Naive thymus-derived CD8-positive, alpha-beta T cell (primary cell): ENCODE results near the gene TAOK1. TPM values are rescaled to one million over a fixed set of nuclear protein-coding genes. Genes with fewer than 3 reads are reported as not detected.

ENCODE experiments used
- ATAC-seq, 2 donors: fragments of 150-1000 bp; cut with Tn5 transposase in 1 of 2; sonication (Bioruptor Pico), chemical (Tn5 transposase) in 1 of 2; 1 replicate in 1 of 2; 2 replicates in 1 of 2; pipeline ENCODE4 v1.10.0; 2021; ENCODE audit warnings: mild to moderate bottlenecking in 2 of 2, moderate library complexity in 2 of 2
- POLR2A ChIA-PET: fragments of 350-600 bp; sonication (Branson Sonifier 250); formaldehyde crosslinking; loops from one replicate; lab custom pipeline; 2021; ENCODE audit warnings: antibody characterized with exemption; lab: Charles Lee
- DNase-seq, 10 donors: peaks; one replicate each; pipeline versions ENCODE4 v3.0.0 to v3.0.0-alpha.2; 2020 to 2022
- H3K27ac Mint-ChIP-seq, 10 donors: one replicate each; pipeline ENCODE4 v1.8.0; 2020 to 2022; ENCODE audit warnings: mild to moderate bottlenecking in 10 of 10, mixed read lengths in 10 of 10, moderate library complexity in 4 of 10, inconsistent platforms in 1 of 10
- H3K27me3 Mint-ChIP-seq, 5 donors: one replicate each; pipeline ENCODE4 v1.8.0; 2021 to 2022; ENCODE audit warnings: mixed read lengths in 5 of 5
- H3K36me3 Mint-ChIP-seq, 3 donors: one replicate each; pipeline ENCODE4 v1.8.0; 2020 to 2022; ENCODE audit warnings: mixed read lengths in 3 of 3, mild to moderate bottlenecking in 2 of 3, inconsistent platforms in 1 of 3
- H3K4me1 Mint-ChIP-seq, 4 donors: one replicate each; pipeline ENCODE4 v1.8.0; 2021 to 2022; ENCODE audit warnings: mixed read lengths in 4 of 4
- H3K4me3 Mint-ChIP-seq, 10 donors: one replicate each; pipeline ENCODE4 v1.8.0; 2020 to 2022; ENCODE audit warnings: mild to moderate bottlenecking in 10 of 10, mixed read lengths in 10 of 10, moderate library complexity in 6 of 10, inconsistent platforms in 1 of 10
- H3K9me3 Mint-ChIP-seq, 9 donors: one replicate each; pipeline ENCODE4 v1.8.0; 2020 to 2022; ENCODE audit warnings: mixed read lengths in 9 of 9, mild to moderate bottlenecking in 3 of 9, inconsistent platforms in 1 of 9, moderate library complexity in 1 of 9
- polyA plus RNA-seq, 3 donors: library from polyadenylated mRNA; unstranded; fragments of 300-500 nt; fragmentation: Illumina TruSeq; gene quantifications; one replicate each; pipeline ENCODE4 v1.2.3, GENCODE V29; 2021
- total RNA-seq, 8 experiments: library from RNA in 2 of 8; stranded (reverse) in 2 of 8; gene quantifications; one replicate each; pipeline ENCODE4 v1.2.3 and lab custom pipeline; 2021 to 2026

TAOK1 gene
- total and polyA plus RNA-seq, 5 experiments from 2014 or later: 2.4 to 63.8 (median 3.5) TPM

GRCh38 chr17:29570521-29570920, 180.4 kb downstream of the TAOK1 start:
- no peaks in the 10 kb centered on the region for H3K9me3 Mint-ChIP-seq
- H3K27ac Mint-ChIP-seq: peak overlapping the region in 6 of 10 donors; percentile 3 to 89 (median 68)

GRCh38 chr17:29571486-29571882, 181.3 kb downstream of the TAOK1 start:
- Mint-ChIP-seq H3K4me3 (no peak overlapping the region), H3K27me3 (no peaks in the 10 kb centered on the region), H3K27ac (peak overlapping the region in 2 of 10 donors; percentile 19 to 65), H3K9me3 (no peaks in the 10 kb centered on the region), H3K36me3 (peaks cover 0 to 27% (median 2%) of the 10 kb centered on the region in 3 donors), H3K4me1 (peaks cover 17 to 41% (median 21%) of the 10 kb centered on the region in 4 donors)
- DNase-seq (no peak), ATAC-seq (no peak)
- POLR2A ChIA-PET: interaction anchor here (1.4 to 7.2 kb wide), 2 partner anchors 8 to 44 kb away, joined by 4 to 70 read pairs; no protein-coding TSS in a partner anchor

More at GRCh38 chr17:29570521-29570920, 180.4 kb downstream of the TAOK1 start:
- ATAC-seq (no peak), DNase-seq (no peak)
- Mint-ChIP-seq H3K36me3 (peaks cover 0 to 21% (median 2%) of the 10 kb centered on the region in 3 donors), H3K27me3 (no peaks in the 10 kb centered on the region), H3K4me1 (peaks cover 23 to 48% (median 28%) of the 10 kb centered on the region in 4 donors), H3K4me3 (peak overlapping the region; percentile 6 to 70 (median 42))
- POLR2A ChIA-PET: interaction anchor here (0.7 to 7.2 kb wide), 4 partner anchors 9 to 201 kb away, joined by 3 to 70 read pairs (median 12); partner anchors contain the start of gene ANKRD13B

- ATAC-seq: no peak
- H3K4me3 Mint-ChIP-seq: peak overlapping the region in 1 of 10 donors; percentile 10
- POLR2A ChIA-PET: interaction anchor here (0.6 to 7.2 kb wide), 3 partner anchors 16 to 164 kb away, joined by 4 to 70 read pairs (median 7); no protein-coding TSS in a partner anchor
Observed at GRCh38 chr17:29571883-29572681, 181.9 kb downstream of the TAOK1 start.

GRCh38 chr17:29572691-29573557, 182.8 kb downstream of the TAOK1 start:
- Mint-ChIP-seq H3K9me3 (no peaks in the 10 kb centered on the region), H3K4me1 (peaks cover 17 to 35% (median 21%) of the 10 kb centered on the region in 4 donors), H3K27me3 (no peaks in the 10 kb centered on the region), H3K36me3 (peaks cover 0 to 33% (median 2%) of the 10 kb centered on the region in 3 donors), H3K27ac (peak overlapping the region in 2 of 10 donors; percentile 31 to 72), H3K4me3 (peak overlapping the region in 1 of 10 donors; percentile 14)
- POLR2A ChIA-PET: interaction anchor here (0.6 to 1.5 kb wide), 4 partner anchors 15 to 163 kb away, joined by 3 to 7 read pairs (median 4); no protein-coding TSS in a partner anchor
- ATAC-seq: peak in 1 of 2 donors; percentile 49
- DNase-seq: peak in 7 of 10 donors; percentile 24 to 66 (median 48)

More at GRCh38 chr17:29571883-29572681, 181.9 kb downstream of the TAOK1 start:
- H3K36me3 Mint-ChIP-seq: peaks cover 0 to 29% (median 2%) of the 10 kb centered on the region in 3 donors
- DNase-seq: no peak
- no peaks in the 10 kb centered on the region for H3K9me3 Mint-ChIP-seq
- H3K27ac Mint-ChIP-seq: peak overlapping the region in 1 of 10 donors; percentile 65
- H3K27me3 Mint-ChIP-seq: no peaks in the 10 kb centered on the region
- peaks cover 17 to 41% (median 21%) of the 10 kb centered on the region in 4 donors for H3K4me1 Mint-ChIP-seq

- H3K9me3 Mint-ChIP-seq: no peaks in the 10 kb centered on the region
- H3K4me1 Mint-ChIP-seq: peaks cover 15 to 31% (median 21%) of the 10 kb centered on the region in 4 donors
- POLR2A ChIA-PET: interaction anchor here (0.8 to 1.5 kb wide), 3 partner anchors 15 to 40 kb away, joined by 3 to 7 read pairs (median 4); no protein-coding TSS in a partner anchor
- peak overlapping the region in 5 of 10 donors; percentile 11 to 72 (median 43) for H3K27ac Mint-ChIP-seq
- H3K4me3 Mint-ChIP-seq: no peak overlapping the region
- no peaks in the 10 kb centered on the region for H3K27me3 Mint-ChIP-seq
- H3K36me3 Mint-ChIP-seq: peaks cover 0 to 33% (median 2%) of the 10 kb centered on the region in 3 donors
- ATAC-seq (no peak), DNase-seq (no peak)
Observed at GRCh38 chr17:29573558-29573869, 183.4 kb downstream of the TAOK1 start.

GRCh38 chr17:29573871-29574731, 183.9 kb downstream of the TAOK1 start:
- Mint-ChIP-seq H3K27me3 (no peaks in the 10 kb centered on the region), H3K4me3 (no peak overlapping the region), H3K36me3 (peaks cover 0 to 33% (median 2%) of the 10 kb centered on the region in 3 donors), H3K9me3 (no peaks in the 10 kb centered on the region), H3K27ac (peak overlapping the region in 5 of 10 donors; percentile 11 to 80 (median 59)), H3K4me1 (peaks cover 14 to 27% (median 19%) of the 10 kb centered on the region in 4 donors)
- POLR2A ChIA-PET: interaction anchor here (0.5 to 1.5 kb wide), 5 partner anchors 9 to 204 kb away, joined by 3 to 4 read pairs (median 3); no protein-coding TSS in a partner anchor
- ATAC-seq: no peak
- DNase-seq: no peak

- Mint-ChIP-seq H3K36me3 (peaks cover 0 to 35% (median 2%) of the 10 kb centered on the region in 3 donors), H3K4me3 (no peak overlapping the region), H3K9me3 (no peaks in the 10 kb centered on the region), H3K4me1 (peaks cover 10 to 24% (median 15%) of the 10 kb centered on the region in 4 donors), H3K27ac (peak overlapping the region in 4 of 10 donors; percentile 41 to 80 (median 67)), H3K27me3 (no peaks in the 10 kb centered on the region)
- POLR2A ChIA-PET: interaction anchor here (0.5 to 1.2 kb wide), 4 partner anchors 8 to 205 kb away, joined by 3 read pairs; no protein-coding TSS in a partner anchor
- peak in 1 of 10 donors; percentile 53 for DNase-seq
- ATAC-seq: no peak
Observed at GRCh38 chr17:29574732-29575510, 184.8 kb downstream of the TAOK1 start.

GRCh38 chr17:29575511-29576213, 185.5 kb downstream of the TAOK1 start:
- Mint-ChIP-seq H3K4me1 (peaks cover 10 to 29% (median 16%) of the 10 kb centered on the region in 4 donors), H3K36me3 (peaks cover 0 to 41% (median 2%) of the 10 kb centered on the region in 3 donors), H3K9me3 (no peaks in the 10 kb centered on the region), H3K27ac (no peak overlapping the region), H3K27me3 (no peaks in the 10 kb centered on the region), H3K4me3 (no peak overlapping the region)
- POLR2A ChIA-PET: interaction anchor here (1.0 to 1.5 kb wide), 4 partner anchors 8 to 40 kb away, joined by 3 to 4 read pairs (median 4); partner anchors contain the start of genes ABHD15 and TP53I13
- peak in 1 of 10 donors; percentile 43 for DNase-seq
- no peak for ATAC-seq

GRCh38 chr17:29576214-29577000, 186.2 kb downstream of the TAOK1 start:
- DNase-seq (peak in 1 of 10 donors; percentile 57), ATAC-seq (no peak)
- Mint-ChIP-seq H3K36me3 (peaks cover 0 to 43% (median 2%) of the 10 kb centered on the region in 3 donors), H3K9me3 (no peaks in the 10 kb centered on the region), H3K4me1 (peaks cover 6 to 25% (median 14%) of the 10 kb centered on the region in 4 donors), H3K27ac (no peak overlapping the region), H3K4me3 (no peak overlapping the region), H3K27me3 (no peaks in the 10 kb centered on the region)
- POLR2A ChIA-PET: interaction anchor here (0.6 to 1.5 kb wide), 4 partner anchors 9 to 82 kb away, joined by 3 to 4 read pairs (median 4); partner anchors contain the start of genes ABHD15 and TP53I13
